Renal cortical epithelial cell (primary cell): ENCODE data around the gene FBXO45. TPM values are rescaled to one million over a fixed set of nuclear protein-coding genes. Genes with fewer than 3 reads are reported as not detected.
"Not testable (repeated sequence)": the region's sequence is repeated elsewhere in the genome, so short reads cannot be mapped to it uniquely, and the experiment has no call there.

Experiments used
- DNase-seq: peaks from one replicate; pipeline ENCODE4 v3.0.0-alpha.2; 2011; ENCODE audit warnings: low read depth
- total RNA-seq: library from RNA; depleted of rRNA; stranded (reverse); fragments of >200 nt; gene quantifications from 2 replicates; pipeline ENCODE4 v1.2.3, GENCODE V29; 2014

The FBXO45 gene
- total RNA-seq, 1 donor from 2014 or later, result 13.7 TPM

DNA sequence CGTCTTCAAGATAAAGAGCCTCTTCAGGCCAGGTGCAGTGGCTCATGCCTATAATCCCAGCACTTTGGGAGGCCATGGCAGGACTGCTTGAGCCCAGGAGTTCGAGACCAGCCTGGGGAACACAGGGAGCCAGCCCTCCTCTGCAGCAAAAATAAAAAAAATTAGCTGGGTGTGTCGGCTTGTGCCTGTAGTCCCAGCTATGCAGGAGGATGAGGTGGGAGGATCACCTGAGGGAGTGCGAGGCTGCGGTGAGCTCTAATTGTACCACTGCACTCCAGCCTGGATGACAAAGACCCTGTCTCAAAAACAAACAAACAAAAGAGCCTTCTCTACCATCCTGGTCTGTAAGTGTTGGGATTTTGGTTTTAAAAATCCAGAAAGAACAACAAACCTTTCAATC is 11.2 kb upstream of the FBXO45 start:
- DNase-seq, result no peak

DNA sequence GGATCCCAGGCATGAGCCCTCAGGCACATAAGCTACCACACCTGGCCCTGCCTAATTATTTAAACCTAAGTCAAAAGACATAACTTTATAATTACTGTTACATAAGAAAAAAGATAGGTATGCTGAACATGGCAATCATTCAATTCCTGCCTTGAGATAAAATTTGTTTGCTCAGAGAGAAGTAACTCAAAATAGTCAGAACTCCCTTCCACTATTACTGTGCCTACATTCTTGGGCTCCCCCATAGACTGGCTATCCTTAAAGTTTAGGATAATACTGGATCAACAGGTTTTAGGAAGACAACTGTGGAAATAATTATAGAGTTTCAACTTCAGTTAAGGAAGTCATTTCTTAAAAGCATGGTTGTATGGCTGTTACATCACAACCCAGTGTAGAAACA is 10.0 kb upstream of the FBXO45 start:
- DNase-seq, result no peak

DNA sequence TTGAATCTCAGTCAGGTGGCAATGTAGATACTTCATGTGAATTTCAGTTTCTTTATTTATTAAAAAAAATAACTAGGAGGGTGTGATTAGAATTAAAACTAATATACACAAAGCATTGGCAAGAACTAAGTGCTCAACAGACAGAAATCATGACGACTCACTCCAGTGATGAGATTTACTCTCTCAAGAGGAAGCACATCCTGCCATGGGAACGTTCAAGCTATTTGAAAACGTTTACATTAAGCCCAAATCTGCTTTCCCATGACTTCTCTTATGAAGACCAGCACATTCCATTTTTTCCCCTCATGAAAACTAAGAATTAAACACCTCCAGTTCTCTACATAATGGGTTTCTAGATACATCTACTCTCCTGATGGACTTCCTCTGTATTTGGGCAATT is 8.6 kb upstream of the FBXO45 start:
- DNase-seq, result no peak

DNA sequence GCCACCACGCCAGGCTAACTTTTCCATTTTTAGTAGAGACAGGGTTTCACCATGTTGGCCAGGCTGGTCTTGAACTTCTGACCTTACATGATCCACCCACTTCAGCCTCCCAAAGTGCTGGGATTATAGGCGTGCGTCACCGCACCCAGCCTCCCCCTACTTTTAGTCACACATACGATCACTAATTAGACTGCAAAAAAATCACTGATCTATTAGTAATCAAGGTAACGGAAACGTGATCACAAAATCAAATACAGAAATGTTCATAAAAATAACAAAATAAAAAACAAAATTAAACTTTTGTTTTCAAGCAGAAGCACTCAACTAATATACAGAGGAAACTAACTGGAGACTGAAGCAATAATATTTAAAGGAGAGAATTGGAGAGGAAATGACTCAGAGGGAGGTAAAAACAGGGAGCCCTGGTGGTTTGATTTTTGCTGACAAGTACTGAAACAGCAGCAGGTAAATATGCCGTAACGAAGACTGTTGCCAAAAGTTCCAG is 4.7 kb upstream of the FBXO45 start:
- DNase-seq, result peak; percentile 58

DNA sequence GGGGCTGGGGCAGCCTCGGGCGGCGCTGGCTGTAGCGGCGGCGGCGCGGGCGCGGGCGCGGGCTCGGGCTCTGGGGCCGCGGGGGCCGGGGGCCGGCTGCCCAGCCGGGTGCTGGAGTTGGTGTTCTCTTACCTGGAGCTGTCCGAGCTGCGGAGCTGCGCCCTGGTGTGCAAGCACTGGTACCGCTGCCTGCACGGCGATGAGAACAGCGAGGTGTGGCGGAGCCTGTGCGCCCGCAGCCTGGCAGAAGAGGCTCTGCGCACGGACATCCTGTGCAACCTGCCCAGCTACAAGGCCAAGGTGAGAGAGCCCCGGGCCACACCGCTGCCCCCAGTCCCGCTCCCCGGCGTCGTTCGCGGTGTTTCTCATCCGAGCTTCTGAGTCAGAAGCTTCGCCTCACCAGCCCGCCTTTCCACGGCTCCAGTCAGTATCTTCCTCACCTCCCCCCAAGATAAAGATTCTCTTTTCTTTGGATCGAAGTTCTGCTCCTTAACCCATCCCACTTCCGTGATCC is 600 bp downstream of the FBXO45 start:
- DNase-seq, result peak; percentile 28

DNA sequence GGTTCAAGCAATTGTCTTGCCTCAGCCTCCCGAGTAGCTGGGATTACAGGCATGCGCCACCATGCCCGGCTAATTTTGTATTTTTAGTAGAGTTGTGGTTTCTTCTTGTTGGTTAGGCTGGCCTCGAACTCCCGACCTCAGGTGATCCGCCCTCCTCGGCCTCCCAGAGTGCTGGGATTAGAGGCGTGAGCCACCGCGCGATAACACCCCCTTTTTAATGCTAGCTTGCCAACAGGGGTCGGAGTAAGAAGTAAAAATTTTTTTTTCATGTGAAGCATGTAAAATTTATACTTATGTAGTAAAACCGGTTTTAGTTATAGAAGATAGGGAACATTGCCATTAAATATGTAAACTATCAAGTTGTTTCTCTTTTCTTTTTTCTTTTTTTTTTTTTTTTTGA is 1.9 kb downstream of the FBXO45 start:
- DNase-seq, result not testable (repeated sequence)

DNA sequence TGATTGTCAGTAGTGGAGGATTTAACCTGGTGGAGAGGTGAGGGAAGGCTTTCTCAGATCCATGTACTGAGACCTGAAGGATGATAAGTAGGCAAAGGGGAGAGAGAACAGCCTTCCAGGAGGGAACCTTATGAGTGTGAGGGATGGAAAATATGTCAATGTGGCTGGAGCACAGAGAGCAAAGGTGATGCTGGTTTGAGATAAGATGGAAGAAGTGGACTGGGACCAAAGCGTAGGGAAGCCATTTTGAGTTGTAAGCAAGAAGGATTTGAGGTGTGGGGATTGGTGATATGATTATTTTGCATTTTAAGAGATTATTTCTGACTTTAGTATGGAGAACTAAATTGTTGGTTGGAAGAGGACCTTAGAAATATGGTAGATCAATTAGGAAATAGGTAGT is 3.9 kb downstream of the FBXO45 start:
- DNase-seq, result no peak

DNA sequence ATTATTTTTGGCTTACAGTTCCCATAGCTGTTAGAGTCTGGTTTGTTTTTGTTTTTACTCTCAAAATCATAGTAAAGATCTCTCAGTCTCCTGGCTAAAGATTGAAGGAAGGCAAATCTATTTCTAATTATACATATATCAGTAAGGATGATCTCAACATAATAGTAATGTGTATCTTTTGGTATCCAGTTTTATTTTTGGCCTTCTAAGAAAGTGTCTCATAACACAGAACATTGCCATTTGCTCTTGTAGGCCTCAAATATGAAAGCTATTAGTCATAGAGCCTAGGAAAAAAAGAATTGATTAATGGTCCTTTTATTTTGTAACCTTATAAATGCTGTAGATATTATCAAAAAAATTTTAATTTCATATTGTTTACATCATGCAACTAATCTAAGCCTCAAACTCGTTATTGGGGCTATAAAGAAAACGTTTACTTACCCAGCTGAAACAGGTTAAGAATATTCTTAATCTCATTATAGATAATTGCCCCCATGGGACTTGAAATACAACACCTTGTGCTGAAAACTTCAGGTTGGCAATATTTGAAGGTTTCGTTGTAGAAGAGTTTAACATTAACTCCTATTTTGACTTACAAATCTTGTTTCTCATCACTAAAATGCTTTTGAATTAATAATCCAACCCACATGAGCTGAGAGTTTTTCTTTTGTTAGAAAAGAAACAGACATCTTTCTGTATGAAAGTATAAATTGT is 16.7 kb downstream of the FBXO45 start:
- DNase-seq, result no peak

DNA sequence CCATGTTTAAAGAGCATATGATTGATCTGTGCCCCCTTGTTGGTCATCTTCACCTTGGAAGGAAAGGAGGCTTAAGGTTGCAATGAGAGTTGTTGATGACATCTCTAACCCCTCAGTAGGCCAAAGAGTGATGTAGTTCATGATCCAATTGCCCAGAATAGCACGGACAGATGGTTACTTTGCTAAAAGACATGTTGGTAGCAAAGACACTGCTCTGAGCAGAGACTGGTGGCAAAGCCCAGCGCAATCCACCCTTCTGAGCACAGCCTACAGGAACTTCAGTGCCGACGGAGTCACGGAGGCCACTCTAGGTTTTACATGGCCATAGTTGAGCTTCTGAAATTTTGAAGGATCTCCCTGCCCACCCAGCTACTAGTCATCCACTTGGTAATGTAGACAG is 21.8 kb downstream of the FBXO45 start:
- no peak for DNase-seq

DNA sequence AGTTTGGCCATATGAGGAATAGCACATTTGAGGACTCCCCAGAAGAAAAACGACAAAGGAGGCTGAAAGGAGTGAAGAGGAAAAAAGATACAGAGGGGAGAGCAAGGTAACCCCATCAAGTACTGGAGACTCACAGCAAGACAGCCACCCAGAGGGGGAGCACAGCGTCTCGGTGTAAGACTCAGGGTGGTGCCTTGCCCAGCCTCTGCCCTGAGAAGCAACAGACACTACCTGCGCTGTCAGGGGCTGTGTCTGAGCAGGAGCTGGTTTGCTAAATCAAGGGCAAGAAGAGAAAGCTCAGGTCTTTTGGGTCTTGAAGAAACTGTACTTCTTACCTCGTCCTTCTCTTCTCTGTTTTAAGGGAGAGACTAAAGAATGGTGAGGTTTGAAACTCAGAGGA is 27.9 kb downstream of the FBXO45 start:
- no peak for DNase-seq

DNA sequence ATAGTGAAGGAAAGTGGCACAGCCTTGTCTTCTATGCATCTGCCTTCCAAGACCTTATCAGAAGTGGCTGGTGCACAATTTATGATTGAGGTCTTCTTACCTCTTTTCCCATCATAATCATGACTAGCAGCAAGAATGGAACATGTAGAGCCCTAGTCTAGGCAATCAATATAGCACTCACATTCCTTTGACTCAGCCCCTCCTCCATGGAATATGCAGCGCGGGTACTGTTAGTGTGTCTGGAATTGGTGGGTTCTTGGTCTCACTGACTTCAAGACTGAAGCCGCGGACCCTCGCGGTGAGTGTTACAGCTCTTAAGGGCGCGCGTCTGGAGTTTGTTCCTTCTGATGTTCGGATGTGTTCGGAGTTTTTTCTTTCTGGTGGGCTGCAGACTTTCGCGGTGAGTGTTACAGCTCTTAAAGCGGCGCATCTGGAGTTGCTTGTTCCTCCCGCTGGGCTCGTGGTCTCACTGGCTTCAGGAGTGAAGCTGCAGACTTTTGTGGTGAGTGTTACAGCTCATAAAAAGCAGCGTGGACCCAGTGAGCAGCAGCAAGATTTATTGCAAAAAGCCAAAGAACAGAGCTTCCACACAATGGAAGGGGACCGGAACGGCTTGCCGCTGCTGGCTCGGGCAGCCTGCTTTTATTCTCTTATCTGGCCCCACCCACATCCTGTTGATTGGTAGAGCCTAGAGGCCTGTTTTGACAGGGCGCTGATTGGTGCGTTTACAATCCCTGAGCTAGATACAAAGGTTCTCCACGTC is 29.7 kb downstream of the FBXO45 start:
- not testable (repeated sequence) for DNase-seq

DNA sequence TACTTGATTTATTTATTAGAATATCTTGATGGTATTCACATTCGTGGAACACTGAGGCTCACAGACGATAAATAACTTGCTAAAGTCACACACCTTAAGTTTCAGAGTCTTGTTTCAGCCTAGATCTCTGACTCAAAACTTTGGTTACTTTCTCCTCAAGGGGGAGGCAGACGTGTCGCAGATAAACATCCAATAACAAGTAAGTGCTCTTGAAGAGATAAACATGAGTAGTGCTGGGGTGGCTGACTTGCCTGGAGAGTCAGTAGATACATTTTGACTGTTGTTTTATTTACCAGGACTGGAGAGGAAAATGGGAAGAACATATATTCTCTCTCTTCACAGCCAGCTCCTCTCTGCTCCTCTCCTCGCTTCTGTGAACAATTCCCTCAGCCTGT is 31.3 kb downstream of the FBXO45 start:
- no peak for DNase-seq

DNA sequence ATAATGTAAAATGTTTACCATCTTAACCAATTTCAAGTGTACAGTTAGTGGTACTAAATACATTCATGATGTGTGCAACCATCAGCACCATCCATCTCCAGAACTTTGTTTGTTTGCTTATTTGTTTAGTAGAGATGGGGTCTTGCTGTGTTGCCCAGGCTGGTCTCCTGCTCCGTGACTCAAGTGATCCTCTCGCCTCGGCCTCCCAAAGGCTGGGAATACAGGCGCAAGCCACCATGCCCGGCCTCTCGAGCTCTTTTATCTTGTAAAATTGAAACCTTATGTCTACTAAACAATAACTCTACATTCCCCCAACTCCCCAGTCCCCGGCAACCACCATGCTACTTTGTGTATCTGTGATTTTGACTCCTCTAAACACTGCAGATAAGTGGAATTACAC is 31.9 kb downstream of the FBXO45 start:
- no peak for DNase-seq

DNA sequence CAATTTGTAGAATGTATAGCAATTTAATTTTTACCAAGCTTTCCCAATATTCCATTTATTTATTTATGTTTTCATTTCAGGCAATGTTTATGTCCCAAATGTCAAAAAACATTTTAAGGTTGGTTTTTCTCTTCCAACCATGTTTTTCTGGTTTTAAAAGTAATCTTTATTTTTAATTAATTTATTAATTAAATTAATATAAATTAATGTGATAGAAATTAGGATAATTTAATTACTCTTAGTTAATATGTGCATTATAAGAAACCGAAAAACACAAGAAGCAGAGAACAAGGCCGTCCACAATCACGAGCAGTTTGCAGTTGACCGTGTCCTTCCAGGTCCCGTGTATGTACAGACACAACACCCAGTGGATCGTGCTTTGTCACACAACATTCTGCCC is 34.2 kb downstream of the FBXO45 start:
- no peak for DNase-seq

DNA sequence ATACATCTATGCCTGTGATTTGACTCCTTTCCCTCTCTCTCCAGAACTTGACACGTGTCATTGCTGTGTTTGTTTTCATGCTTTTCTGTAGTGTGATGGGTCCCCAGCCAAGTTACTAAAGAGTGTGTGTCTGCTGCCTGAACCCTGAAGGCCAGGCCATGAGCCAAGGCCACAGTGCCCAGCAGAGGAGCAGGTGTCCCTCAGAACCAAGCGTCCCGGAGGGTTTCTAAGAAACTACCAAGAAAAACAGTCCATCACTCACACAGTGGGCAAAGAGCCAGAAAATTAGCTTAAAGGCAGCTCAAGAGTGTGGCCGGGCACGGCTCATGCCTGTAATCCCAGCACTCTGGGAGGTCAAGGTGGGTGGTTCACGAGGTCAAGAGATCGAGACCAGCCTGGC is 35.2 kb downstream of the FBXO45 start:
- no peak for DNase-seq

DNA sequence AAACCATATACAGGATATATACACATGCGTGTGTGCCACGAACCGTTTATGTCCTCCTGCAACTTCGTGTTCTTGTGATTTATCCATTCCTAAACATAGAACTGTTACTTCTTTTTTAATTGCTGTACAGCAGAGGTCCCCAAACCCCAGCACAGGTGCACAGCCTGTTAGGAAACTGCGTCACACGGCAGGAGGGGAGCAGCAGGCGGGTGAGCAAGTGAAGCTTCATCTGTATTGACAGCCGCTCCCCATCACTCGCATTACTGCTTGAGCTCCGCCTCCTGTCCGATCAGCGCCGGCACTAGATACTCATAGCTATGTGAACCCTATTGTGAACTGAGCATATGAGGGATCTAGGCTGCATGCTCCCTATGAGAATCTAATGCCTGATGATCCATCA is 36.1 kb downstream of the FBXO45 start:
- DNase-seq, result no peak

DNA sequence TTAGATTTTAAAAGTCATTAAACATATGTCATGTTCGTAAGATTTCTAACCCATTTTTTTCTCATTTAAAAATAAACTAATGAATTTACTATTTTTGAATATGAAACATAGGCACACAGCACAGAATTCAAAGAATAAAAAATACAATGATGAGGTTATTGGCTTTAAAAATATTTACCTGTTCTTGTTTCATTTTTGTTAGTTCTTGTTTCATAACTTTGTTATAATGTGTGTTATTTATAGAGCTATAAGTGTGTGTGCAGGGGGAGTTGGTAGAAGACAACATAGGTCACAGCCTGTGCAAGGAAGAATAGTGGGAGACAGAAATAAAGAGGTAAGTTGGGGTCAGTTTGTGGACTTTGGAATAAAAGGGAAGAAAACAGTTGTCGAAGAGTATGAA is 40.2 kb downstream of the FBXO45 start:
- DNase-seq, result no peak

DNA sequence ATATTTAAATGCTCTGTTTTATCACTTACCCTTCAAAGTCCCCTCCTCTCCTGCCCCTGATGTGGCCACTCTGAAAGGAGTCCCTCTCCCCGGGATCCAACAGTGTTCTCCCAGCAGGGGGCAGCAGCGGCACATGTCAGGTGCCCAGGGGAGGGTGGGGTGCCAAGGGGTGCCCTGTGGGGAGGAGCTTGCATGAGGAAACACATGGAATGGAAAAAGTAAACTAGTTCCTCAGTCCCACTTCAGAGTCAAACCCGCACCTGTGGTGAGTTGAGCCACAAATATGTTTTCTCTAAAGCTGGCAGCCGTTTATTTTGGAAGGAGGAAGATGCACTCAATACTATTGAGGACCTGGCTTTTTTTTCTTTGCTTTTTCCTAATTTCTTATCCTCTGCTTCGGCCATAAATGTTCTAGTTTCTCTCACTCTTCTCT is 40.9 kb downstream of the FBXO45 start:
- DNase-seq, result peak; percentile 44

DNA sequence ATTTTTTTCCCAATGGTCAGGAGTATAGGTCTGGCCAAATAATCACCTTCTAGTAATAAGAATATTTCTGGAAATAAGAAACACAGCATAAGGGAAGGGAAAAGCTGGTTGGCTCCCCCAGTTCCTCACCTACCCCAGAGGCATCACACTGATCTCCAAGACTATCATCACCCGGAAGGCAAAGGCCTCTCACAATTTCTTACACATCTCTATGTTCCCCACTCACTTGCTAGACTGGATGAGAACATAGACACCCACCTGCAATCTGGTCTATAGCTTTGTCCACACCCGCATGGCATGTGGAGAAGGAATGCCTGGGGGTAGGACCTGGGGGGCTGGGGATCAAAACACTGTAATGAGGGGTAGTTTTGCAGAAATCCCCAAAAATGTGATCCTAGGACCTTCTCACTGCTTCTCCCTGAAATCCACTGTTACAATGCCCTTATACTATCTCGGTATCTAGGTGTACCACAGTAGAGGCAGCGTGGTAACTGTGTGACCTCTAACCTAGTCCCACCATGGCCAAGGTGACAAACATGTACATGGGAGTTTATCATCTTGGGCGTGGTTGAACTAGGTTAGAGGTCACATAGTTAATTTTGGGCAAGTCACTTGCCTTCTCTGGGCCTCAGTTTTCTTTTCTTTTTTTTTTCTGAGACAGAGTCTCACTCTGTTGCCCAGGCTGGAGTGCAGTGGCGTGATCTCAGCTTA is 41.5 kb downstream of the FBXO45 start:
- no peak for DNase-seq

DNA sequence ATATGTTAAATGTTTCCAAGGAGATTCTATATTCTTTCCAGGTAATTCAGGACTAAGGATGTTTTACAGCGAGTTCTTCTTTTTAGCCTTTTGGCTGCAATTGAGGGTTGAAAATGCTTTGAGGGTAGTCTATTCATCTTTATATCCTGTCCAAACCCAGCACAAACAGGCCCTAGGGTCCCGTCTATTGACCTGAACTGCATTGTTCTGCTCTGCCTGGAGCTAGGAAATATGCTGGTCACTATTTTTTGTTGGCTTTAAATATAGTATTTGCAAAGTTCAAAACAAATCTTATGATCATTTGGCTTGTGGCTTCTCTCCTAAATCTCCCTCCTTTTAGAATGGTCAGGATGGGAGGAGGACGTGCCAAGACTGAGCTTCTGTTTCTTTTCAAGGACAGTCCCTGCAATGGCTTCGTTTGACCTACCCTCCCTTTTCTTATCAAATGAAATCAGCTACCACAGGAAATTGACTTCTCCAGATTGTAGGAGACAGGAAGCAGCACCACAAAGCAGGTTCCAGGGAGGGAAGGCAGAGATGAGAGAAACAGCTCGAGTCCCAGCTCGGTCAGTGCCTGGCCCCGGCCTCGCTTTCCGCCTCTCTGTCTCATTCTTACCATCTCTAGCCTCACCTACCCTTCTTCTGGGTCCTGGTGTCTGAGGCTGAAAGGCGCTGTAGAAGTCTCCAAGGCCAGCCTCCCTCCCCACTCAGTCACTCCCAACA is 43.5 kb downstream of the FBXO45 start:
- DNase-seq, result no peak

DNA sequence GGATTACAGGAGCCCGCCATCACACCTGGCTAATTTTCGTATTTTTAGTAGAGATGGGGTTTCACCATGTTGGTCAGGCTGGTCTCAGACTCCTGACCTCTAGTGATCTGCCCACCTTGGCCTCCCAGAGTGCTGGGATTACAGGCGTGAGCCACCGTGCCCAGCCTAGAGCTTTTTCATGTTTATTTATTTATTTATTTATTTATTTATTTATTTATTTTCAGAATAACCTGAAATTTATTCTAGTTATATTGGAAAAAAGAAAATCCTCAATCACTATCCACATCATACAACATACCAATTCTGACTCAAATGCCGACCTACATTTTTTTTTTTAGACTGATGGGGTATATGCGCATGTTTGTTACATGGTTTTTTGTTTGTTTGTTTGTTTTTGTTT is 46.8 kb downstream of the FBXO45 start:
- DNase-seq, result not testable (repeated sequence)

DNA sequence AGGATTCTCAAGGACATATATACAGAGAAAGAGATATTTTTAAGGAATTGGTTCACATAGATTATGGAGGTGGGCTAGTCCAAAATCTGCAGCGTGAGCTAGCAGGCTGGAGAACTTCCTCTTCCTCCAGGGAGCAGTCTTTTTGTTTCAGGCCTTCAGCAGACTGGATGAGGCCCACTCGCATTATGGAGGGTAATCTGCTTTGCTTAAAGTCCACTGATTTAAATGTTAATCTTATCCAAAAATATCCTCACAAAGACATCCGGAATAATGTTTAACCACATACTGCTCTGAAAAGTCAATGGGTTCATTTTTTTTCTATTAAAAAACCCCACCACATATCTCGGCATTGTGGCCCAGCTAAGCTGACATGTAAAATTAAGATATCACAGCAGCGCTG is 48.8 kb downstream of the FBXO45 start:
- DNase-seq, result no peak
